Mesenchymal stem cell (in vitro differentiated cells and primary cell): ENCODE measurements around the gene SOX3.

Experiments used
- DNase-seq: peaks from one replicate; pipeline ENCODE4 v3.0.0-alpha.2; 2013
- H2AFZ ChIP-seq: one replicate; pipeline ENCODE4 v1.6.1; 2013; ENCODE audit warnings: low read depth, mild to moderate bottlenecking, control low read depth, inconsistent platforms, low read length, moderate library complexity
- H2AK5ac ChIP-seq: 2 replicates; pipeline ENCODE4 v1.6.1; 2013; ENCODE audit warnings: low read length, moderate library complexity, mild to moderate bottlenecking, inconsistent platforms; ENCODE audit not compliant: severe bottlenecking
- H2BK120ac ChIP-seq: one replicate; pipeline ENCODE4 v1.6.1; 2013; ENCODE audit warnings: low read depth, mild to moderate bottlenecking, inconsistent platforms, low read length, moderate library complexity
- H2BK12ac ChIP-seq, 2 experiments: one replicate each; pipeline ENCODE4 v1.6.1; 2013; ENCODE audit warnings: inconsistent platforms in 2 of 2, low read length in 2 of 2, mild to moderate bottlenecking in 2 of 2, moderate library complexity in 2 of 2, control low read depth in 1 of 2
- H2BK15ac ChIP-seq: one replicate; pipeline ENCODE4 v1.6.1; 2013; ENCODE audit warnings: mild to moderate bottlenecking, low read depth, inconsistent platforms; ENCODE audit not compliant: poor library complexity, severe bottlenecking
- H2BK5ac ChIP-seq: 2 replicates; pipeline ENCODE4 v1.6.1; 2013; ENCODE audit warnings: low read depth, mild to moderate bottlenecking, low read length, control low read depth, inconsistent platforms; ENCODE audit not compliant: poor library complexity, severe bottlenecking
- H3K14ac ChIP-seq, 2 experiments: one replicate each; pipeline ENCODE4 v1.6.1; 2013; ENCODE audit warnings: inconsistent platforms in 2 of 2, low read length in 2 of 2, control low read depth in 1 of 2, mild to moderate bottlenecking in 1 of 2, moderate library complexity in 1 of 2
- H3K18ac ChIP-seq, 2 experiments: one replicate each; pipeline ENCODE4 v1.6.1; 2013; ENCODE audit warnings: inconsistent platforms in 2 of 2, low read length in 2 of 2, control low read depth in 1 of 2, low read depth in 1 of 2, mild to moderate bottlenecking in 1 of 2
- H3K23ac ChIP-seq, 2 experiments: one replicate each; pipeline ENCODE4 v1.6.1; 2013; ENCODE audit warnings: inconsistent platforms in 2 of 2, low read length in 2 of 2, mild to moderate bottlenecking in 2 of 2, moderate library complexity in 2 of 2, control low read depth in 1 of 2
- H3K27ac ChIP-seq: 2 replicates; pipeline ENCODE4 v1.5.1; 2013; ENCODE audit warnings: mild to moderate bottlenecking, moderate library complexity, low read length, control low read depth, inconsistent platforms; ENCODE audit not compliant: poor library complexity, severe bottlenecking
- H3K27me3 ChIP-seq, 2 experiments: 2 replicates each; pipeline versions ENCODE4 v1.6.1 to v1.7.0; 2013; ENCODE audit warnings: low read length in 2 of 2, mild to moderate bottlenecking in 2 of 2, moderate library complexity in 2 of 2, control low read depth in 1 of 2, inconsistent platforms in 1 of 2; ENCODE audit not compliant: control insufficient read depth in 1 of 2, insufficient read depth in 1 of 2
- H3K36me3 ChIP-seq, 2 experiments: 2 replicates each; pipeline versions ENCODE4 v1.6.1 to v1.7.0; 2013; ENCODE audit warnings: low read length in 2 of 2, control low read depth in 1 of 2, inconsistent platforms in 1 of 2, low read depth in 1 of 2, mild to moderate bottlenecking in 1 of 2; ENCODE audit not compliant: insufficient read depth in 2 of 2, control insufficient read depth in 1 of 2
- H3K4ac ChIP-seq, 2 experiments: one replicate each; pipeline ENCODE4 v1.6.1; 2013; ENCODE audit warnings: inconsistent platforms in 2 of 2, low read length in 2 of 2, mild to moderate bottlenecking in 2 of 2, moderate library complexity in 2 of 2, control low read depth in 1 of 2, low read depth in 1 of 2
- H3K4me1 ChIP-seq: 2 replicates; pipeline ENCODE4 v1.6.1; 2013; ENCODE audit warnings: low read depth, low read length, control low read depth; ENCODE audit not compliant: control insufficient read depth, insufficient read depth
- H3K4me2 ChIP-seq: 2 replicates; pipeline ENCODE4 v1.6.1; 2013; ENCODE audit warnings: low read length, mild to moderate bottlenecking, inconsistent platforms; ENCODE audit not compliant: poor library complexity, severe bottlenecking
- H3K4me3 ChIP-seq, 2 experiments: 2 replicates each; pipeline versions ENCODE4 v1.5.1 to v1.7.0; 2013; ENCODE audit warnings: low read length in 2 of 2, mild to moderate bottlenecking in 2 of 2, control low read depth in 1 of 2, low read depth in 1 of 2; ENCODE audit not compliant: insufficient read depth in 1 of 2
- H3K79me1 ChIP-seq: replicated peaks from 2 replicates; pipeline ENCODE4 v1.6.1; 2013; ENCODE audit warnings: mild to moderate bottlenecking, control low read depth, low read length, inconsistent platforms; ENCODE audit not compliant: poor library complexity, severe bottlenecking
- H3K9ac ChIP-seq: 2 replicates; pipeline ENCODE4 v1.7.0; 2013; ENCODE audit warnings: mild to moderate bottlenecking, low read length, moderate library complexity
- H3K9me3 ChIP-seq: 2 replicates; pipeline ENCODE4 v1.7.0; 2013; ENCODE audit warnings: mild to moderate bottlenecking, low read length; ENCODE audit not compliant: control insufficient read depth
- H4K8ac ChIP-seq: one replicate; pipeline ENCODE4 v1.6.1; 2013; ENCODE audit warnings: inconsistent platforms, mild to moderate bottlenecking, low read length, moderate library complexity
- H4K91ac ChIP-seq: one replicate; pipeline ENCODE4 v1.6.1; 2013; ENCODE audit warnings: mild to moderate bottlenecking, low read length, inconsistent platforms
- WGBS: methylation state at CpG from one replicate; pipeline ENCODE4 v1.1.7; 2013; ENCODE audit warnings: mixed read lengths; 5-methylcytosine and 5-hydroxymethylcytosine counted together

SOX3 gene

DNA sequence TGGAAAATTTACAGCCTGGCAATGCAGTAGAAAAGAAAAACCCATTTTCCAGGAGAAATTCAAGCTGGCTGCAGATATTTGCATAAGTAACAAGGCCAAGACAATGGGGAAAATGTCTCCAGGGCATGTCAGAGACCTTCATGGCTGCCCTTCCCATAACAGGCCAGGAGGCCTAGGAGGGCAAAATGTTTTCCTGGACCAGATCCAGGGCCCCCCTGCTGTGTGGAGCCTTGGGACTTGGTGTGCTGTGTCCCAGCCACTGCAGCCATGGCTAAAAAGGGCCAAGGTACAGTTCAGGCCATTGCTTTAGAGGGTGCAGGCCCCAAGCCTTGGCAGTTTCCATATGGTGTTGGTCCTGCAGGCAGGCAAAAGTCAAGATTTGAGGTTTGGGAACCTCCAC is 29.8 kb downstream of the SOX3 start:
- no peak overlapping the region for H3K23ac ChIP-seq
- no peak overlapping the region for H2BK15ac ChIP-seq
- no peaks in the 10 kb centered on the region for H3K36me3 ChIP-seq
- H2BK120ac ChIP-seq: no peak overlapping the region
- DNase-seq: no peak
- H2BK5ac ChIP-seq: no peak overlapping the region
- no peak overlapping the region for H3K4me2 ChIP-seq
- no peaks in the 10 kb centered on the region for H3K27me3 ChIP-seq
- H2AFZ ChIP-seq: no peak overlapping the region
- H3K27ac ChIP-seq: no peak overlapping the region
- no peaks in the 10 kb centered on the region for H3K79me1 ChIP-seq
- no peak overlapping the region for H3K4me3 ChIP-seq
- no peak overlapping the region for H4K91ac ChIP-seq
- H3K4me1 ChIP-seq: no peaks in the 10 kb centered on the region
- H4K8ac ChIP-seq: no peak overlapping the region
- peaks cover 13% of the 10 kb centered on the region for H3K9me3 ChIP-seq
- no peak overlapping the region for H3K4ac ChIP-seq
- H2BK12ac ChIP-seq: no peak overlapping the region
- H3K14ac ChIP-seq: no peak overlapping the region
- H2AK5ac ChIP-seq: no peak overlapping the region
- H3K9ac ChIP-seq: no peak overlapping the region
- H3K18ac ChIP-seq: no peak overlapping the region

DNA sequence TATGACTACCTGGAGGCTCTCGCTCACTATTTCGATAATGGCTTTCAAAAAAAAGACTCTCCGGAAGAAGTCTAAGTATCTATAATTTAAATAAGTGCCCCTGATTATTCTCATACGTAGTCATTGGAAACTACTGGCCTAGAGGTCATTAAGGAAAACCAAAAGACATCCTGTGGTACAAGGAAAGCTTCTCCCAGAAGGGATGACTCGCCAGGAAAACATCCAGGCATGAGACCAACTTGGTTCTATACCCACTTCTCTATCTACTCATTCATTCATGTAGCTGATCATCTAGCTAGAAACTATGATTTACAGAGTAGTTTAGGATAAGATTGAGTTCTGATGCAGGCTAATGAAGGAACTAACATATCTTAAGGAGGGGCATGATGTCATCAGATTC is 37.7 kb downstream of the SOX3 start:
- 14% methylated on average over 1 of the region's 5 CpGs for WGBS
- Histone ChIP-seq H2BK5ac (no peak overlapping the region), H3K9me3 (peaks cover 3% of the 10 kb centered on the region), H3K23ac (no peak overlapping the region), H3K36me3 (no peaks in the 10 kb centered on the region), H2AK5ac (no peak overlapping the region), H2BK15ac (no peak overlapping the region), H4K91ac (no peak overlapping the region), H2BK120ac (no peak overlapping the region), H2BK12ac (no peak overlapping the region), H3K14ac (no peak overlapping the region), H2AFZ (no peak overlapping the region), H3K4me2 (no peak overlapping the region), H3K27ac (no peak overlapping the region), H3K4ac (no peak overlapping the region), H3K4me3 (no peak overlapping the region), H3K18ac (no peak overlapping the region), H4K8ac (no peak overlapping the region), H3K79me1 (no peaks in the 10 kb centered on the region), H3K4me1 (no peaks in the 10 kb centered on the region), H3K9ac (no peak overlapping the region), H3K27me3 (no peaks in the 10 kb centered on the region)
- DNase-seq: no peak
